PFSK-1 (cell line): Measurements from ENCODE around the gene STAB1.

Experiments used
- POLR2AphosphoS5 ChIP-seq: IDR thresholded peaks from 2 replicates; pipeline ENCODE4 v1.6.1; 2012; ENCODE audit warnings: low read depth, mild to moderate bottlenecking, control low read depth, low read length, moderate library complexity
- SIN3A ChIP-seq: IDR thresholded peaks from 2 replicates; pipeline ENCODE4 v1.6.1; 2012; ENCODE audit warnings: mild to moderate bottlenecking, low read length, moderate library complexity, borderline replicate concordance; ENCODE audit not compliant: insufficient read depth
- TF ChIP-seq, protein P1 (sequence below), 2 experiments: IDR thresholded peaks; 2 replicates each; pipeline versions ENCODE4 v1.6.1 to v1.8.0; 2011 to 2012; ENCODE audit warnings: low read depth in 2 of 2, low read length in 2 of 2, control low read depth in 1 of 2, inconsistent platforms in 1 of 2, mild to moderate bottlenecking in 1 of 2, moderate library complexity in 1 of 2; ENCODE audit not compliant: insufficient read depth in 1 of 2

DNA sequence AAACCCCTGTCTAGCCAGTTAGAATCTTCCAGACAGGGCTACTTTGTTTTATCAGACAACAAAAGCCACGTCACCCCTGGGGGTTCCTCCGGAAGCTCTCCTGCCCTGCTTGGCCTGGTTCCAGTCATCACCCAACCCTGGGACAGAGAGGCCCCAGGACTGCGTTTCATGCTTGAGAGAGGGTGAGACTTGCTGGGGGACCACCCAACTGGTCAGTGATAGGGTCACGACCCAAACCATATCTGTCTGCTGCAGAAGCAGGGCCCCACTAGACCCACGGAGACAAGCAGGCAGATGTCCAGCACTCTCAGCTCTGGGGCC is 37.3 kb downstream of the STAB1 start:
- TF ChIP-seq POLR2AphosphoS5 (no peak), SIN3A (no peak)
- TF ChIP-seq, protein P1, sequence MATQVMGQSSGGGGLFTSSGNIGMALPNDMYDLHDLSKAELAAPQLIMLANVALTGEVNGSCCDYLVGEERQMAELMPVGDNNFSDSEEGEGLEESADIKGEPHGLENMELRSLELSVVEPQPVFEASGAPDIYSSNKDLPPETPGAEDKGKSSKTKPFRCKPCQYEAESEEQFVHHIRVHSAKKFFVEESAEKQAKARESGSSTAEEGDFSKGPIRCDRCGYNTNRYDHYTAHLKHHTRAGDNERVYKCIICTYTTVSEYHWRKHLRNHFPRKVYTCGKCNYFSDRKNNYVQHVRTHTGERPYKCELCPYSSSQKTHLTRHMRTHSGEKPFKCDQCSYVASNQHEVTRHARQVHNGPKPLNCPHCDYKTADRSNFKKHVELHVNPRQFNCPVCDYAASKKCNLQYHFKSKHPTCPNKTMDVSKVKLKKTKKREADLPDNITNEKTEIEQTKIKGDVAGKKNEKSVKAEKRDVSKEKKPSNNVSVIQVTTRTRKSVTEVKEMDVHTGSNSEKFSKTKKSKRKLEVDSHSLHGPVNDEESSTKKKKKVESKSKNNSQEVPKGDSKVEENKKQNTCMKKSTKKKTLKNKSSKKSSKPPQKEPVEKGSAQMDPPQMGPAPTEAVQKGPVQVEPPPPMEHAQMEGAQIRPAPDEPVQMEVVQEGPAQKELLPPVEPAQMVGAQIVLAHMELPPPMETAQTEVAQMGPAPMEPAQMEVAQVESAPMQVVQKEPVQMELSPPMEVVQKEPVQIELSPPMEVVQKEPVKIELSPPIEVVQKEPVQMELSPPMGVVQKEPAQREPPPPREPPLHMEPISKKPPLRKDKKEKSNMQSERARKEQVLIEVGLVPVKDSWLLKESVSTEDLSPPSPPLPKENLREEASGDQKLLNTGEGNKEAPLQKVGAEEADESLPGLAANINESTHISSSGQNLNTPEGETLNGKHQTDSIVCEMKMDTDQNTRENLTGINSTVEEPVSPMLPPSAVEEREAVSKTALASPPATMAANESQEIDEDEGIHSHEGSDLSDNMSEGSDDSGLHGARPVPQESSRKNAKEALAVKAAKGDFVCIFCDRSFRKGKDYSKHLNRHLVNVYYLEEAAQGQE (IDR thresholded peaks at IDR 0.05; ENCODE audit: insufficient read depth in 1 of 2, low read depth in 2 of 2, low read length in 2 of 2), result no peak
